GM18867 (cell line): ENCODE measurements around the gene HBA2.
"Not testable (repeated sequence)": the region's sequence is repeated elsewhere in the genome, so short reads cannot be mapped to it uniquely, and the experiment has no call there.

Experiments
- ATAC-seq: cut with Tn5 transposase; IDR thresholded peaks from one replicate; pipeline ENCODE4 v1.9.1; 2021; ENCODE audit warnings: mild to moderate bottlenecking, moderate library complexity; ENCODE audit not compliant: unreplicated experiment

HBA2 gene

GRCh38 chr16:172374-172941 is at the start of gene HBA2:
Gene HBA2, plus strand, starts transcription at chr16:172876. Its CDS starts 37 bp downstream, at chr16:172913.
- not testable (repeated sequence) for ATAC-seq

DNA sequence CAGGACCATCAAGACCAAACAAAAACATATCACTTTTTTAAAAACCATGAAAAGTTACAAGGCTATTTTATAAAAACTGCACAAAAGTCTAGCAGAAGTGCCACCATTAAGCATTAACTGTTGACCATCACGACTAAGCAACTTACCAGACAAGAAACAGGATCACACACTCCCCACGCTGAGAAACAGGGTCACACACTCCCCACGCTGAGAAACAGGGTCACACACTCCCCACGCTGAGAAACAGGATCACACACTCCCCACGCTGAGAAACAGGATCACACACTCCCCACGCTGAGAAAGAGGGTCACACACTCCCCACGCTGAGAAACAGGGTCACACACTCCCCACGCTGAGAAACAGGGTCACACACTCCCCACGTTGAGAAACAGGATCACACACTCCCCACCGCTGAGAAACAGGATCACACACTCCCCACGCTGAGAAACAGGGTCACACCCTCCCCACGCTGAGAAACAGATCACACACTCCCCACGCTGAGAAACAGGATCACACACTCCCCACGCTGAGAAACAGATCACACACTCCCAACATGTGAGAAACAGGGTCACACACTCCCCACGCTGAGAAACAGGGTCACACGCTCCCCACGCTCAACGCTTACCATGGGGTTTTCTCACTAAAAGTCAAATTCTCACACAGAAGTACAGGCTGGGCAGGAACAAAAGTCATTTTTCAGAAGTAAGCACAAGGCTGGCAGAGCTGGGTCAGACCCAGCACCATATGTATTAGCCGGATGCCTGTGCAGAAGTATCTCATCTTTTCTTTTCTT is 48.9 kb upstream of the HBA2 start:
- not testable (repeated sequence) for ATAC-seq

DNA sequence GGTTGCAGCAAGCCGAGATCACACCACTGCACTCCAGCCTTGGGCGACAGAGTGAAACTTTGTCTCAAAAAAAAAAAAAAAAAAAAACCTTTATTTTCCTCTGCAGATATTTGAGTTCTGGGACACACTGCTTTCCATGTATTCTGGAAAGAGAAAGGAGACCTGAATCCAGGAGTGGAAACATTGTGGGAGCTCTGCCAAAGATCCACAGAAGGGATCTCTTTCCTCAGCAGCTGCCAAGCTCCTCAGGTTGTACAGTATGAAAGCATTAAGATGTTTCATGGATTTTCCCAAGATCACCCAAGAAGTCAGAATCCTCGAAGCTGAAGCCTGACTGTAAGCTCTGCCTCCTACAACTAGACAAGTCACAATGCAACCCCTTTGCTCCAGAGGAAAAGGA is 47.7 kb upstream of the HBA2 start:
- no peak for ATAC-seq

DNA sequence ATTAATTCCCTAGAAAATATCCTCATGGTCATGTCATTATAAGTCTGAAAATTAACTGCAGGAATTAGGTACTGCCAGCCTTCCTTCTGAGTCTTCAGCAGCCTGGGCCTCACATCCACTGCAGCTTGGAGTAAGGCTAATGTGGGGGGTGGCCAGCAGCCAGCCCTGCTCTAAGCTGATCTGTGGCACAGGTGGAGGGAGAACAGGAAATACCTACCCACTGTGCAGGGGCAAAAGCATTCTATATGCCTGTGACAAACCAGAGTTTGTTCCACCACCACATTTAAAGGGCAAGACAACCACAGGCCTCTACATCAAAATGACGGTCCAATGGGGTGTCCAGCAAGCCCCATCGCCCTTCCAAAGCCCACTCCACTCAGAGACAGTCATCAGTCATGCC is 43.6 kb upstream of the HBA2 start:
- no peak for ATAC-seq

DNA sequence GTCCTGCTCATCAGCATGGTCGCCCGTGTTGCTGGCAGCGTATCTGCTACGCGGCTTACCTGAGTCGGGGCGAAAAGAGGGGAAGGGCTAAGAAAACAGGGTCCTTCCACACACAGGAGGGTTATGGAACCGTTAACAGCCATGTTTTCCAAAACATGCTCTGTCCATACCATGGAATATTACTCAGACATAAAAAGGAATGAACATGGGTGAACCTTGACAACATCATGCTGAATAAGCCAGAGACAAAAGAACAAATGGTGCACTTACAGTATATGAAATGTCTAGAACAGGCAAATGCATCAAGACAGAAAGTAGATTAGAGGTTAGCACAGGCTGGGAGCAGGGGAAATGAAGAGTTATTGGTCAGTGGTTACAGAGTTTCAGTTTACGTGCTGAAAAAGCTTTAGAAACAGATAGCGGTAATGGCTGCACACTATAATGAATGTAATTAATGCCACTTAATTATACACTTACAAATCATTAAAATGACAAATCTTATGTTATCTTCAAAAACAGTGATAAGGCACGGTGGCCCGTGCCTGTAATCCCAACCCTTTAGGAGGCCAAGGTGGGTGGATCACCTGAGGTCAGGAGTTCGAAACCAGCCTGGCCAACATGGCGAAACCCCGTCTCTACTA is 42.0 kb upstream of the HBA2 start:
- no peak for ATAC-seq

- ATAC-seq = no peak
Observed at GRCh38 chr16:132120-132519, 40.6 kb upstream of the HBA2 start.

- ATAC-seq = no peak
Observed at GRCh38 chr16:133716-134115, 39.0 kb upstream of the HBA2 start.

- no peak for ATAC-seq
Observed at GRCh38 chr16:138049-138417, 34.6 kb upstream of the HBA2 start.

- ATAC-seq = no peak
Observed at GRCh38 chr16:140175-140857, 32.4 kb upstream of the HBA2 start.

GRCh38 chr16:142405-142967 is 30.2 kb upstream of the HBA2 start:
- ATAC-seq = no peak

- no peak for ATAC-seq
Observed at GRCh38 chr16:143047-143446, 29.6 kb upstream of the HBA2 start.

- no peak for ATAC-seq
Observed at GRCh38 chr16:143456-143855, 29.2 kb upstream of the HBA2 start.

DNA sequence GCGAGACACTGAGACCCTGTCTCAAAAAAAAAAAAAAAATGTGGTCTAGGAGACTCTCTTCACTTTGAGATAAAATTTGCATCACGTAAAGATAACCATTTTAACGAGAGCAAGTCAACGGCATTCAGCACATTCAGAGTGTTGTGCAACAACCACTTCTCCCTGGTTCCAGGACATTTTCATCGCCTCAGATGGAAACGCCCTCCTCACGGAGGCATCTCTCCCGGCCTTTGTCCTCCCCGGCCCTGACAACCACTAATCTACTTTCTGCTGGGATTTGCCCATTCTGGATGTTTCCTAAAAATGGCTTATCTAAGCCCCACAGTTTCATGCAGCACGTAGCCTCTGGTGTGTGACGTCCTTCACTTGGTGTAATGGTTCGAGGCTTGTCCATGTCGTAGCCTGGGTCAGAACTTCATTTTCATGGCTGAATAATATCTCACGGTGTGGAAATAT is 27.9 kb upstream of the HBA2 start:
- ATAC-seq = no peak

GRCh38 chr16:146646-147045 is 26.0 kb upstream of the HBA2 start:
- ATAC-seq = no peak

DNA sequence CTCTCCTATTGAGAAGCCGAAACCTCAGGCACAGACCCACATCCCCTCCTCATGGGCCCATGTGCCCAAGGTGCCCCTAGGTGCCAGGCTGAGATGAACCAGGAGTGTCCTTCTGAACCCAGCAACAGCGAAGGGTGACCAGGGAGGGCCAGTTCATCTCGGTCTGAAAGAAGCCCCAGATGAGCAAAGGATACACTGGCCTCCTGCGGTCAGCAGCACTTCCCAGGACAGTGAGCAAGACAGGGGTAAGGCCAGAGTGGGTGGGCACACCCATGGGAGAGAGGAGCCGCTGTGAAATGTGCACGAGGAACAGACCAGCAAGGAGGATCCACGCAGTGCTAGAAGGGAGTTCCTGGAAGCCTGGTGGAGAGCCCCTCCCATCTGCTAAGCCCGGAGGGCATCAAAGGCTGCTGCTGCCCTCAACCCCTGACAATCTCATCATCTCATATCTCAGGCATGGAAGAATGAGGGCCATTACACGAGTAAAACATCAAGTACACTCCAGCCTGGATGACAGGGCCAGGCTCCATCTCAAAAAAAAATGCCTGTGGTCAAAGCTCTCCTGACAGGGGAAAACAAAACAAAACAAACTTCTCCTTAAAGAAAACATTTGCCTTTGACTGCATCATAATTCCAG is 23.5 kb upstream of the HBA2 start:
- ATAC-seq = no peak

- no peak for ATAC-seq
Observed at GRCh38 chr16:152141-153128, 20.2 kb upstream of the HBA2 start, which contains the start of gene HBZ. Gene HBZ, plus strand, starts transcription at chr16:152644. Its CDS starts 266 bp downstream, at chr16:152910.

DNA sequence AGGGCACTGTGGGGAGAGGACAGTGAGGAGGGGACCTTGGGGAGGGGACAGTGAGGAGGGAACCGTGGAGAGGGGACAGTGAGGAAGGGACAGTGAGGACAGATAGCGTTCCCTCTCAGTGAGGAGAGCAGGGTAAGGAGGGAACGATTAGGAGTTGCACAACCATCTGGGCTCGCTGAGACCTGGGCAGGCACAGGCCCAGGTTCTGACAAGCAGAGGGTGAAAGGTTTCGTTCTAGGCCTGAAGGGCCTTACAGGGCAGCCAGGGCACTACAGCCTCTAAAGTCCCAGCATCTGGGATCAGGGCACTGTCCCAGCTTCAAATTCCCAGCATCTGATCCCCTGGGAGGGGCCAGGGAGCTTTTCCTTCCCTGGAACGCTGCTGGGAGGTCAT is 19.6 kb upstream of the HBA2 start:
- not testable (repeated sequence) for ATAC-seq

DNA sequence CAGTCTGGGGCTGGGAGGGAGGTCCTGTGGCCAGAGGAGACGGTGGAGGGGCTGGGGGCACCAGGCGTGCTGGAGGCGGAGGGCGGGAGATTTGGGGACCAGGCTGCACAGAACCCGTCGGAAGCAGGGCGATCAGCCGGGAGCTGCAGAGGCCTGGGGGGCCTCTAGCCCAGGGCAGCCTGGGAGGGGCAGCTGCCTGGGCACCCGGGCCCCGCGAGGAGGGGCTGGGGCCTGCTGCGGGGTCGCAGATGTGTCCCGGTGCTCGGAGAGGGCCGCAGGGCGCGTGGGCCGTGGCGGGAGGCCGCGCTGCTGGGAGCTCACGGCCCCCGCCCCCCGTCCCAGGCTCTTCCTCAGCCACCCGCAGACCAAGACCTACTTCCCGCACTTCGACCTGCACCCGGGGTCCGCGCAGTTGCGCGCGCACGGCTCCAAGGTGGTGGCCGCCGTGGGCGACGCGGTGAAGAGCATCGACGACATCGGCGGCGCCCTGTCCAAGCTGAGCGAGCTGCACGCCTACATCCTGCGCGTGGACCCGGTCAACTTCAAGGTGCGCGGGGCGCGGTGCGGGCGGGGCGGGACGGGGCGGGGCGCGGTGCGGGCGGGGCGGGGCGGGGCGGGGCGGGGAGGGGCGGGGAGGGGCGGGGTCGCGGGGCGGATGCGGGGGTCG is 19.0 kb upstream of the HBA2 start:
- not testable (repeated sequence) for ATAC-seq
